Neural cell (in vitro differentiated cells): ENCODE results near the gene GALNT13. TPM values are rescaled to one million over a fixed set of nuclear protein-coding genes. Genes with fewer than 3 reads are reported as not detected.

Experiments
- H2AFZ ChIP-seq: fragments of 200-600, 300-800 bp; sonication (generic), shearing (Covaris generic); 2 replicates; pipeline ENCODE4 v1.6.0; 2014; ENCODE audit warnings: low read depth, mild to moderate bottlenecking, antibody characterized with exemption, low read length, moderate library complexity
- H3F3A ChIP-seq: fragments of 200-600 bp; shearing (Covaris generic); 2 replicates; pipeline ENCODE4 v1.6.1; 2016; ENCODE audit warnings: mild to moderate bottlenecking, moderate library complexity, mixed read lengths, antibody characterized with exemption, low read length; ENCODE audit not compliant: insufficient read depth, poor library complexity, severe bottlenecking
- H3K27ac ChIP-seq: fragments of 200-600, 300-800 bp; sonication (generic), shearing (Covaris generic); 2 replicates; pipeline ENCODE4 v1.5.1; 2014; ENCODE audit warnings: mild to moderate bottlenecking, low read length, moderate library complexity
- H3K27me3 ChIP-seq: fragments of 300-800, 200-600 bp; sonication (generic), shearing (Covaris generic); 2 replicates; pipeline ENCODE4 v1.6.0; 2014; ENCODE audit warnings: mild to moderate bottlenecking, low read depth, low read length, moderate library complexity; ENCODE audit not compliant: insufficient read depth
- H3K36me3 ChIP-seq: fragments of 300-800, 200-600 bp; sonication (generic), shearing (Covaris generic); 2 replicates; pipeline ENCODE4 v1.5.1; 2014; ENCODE audit warnings: mild to moderate bottlenecking, antibody characterized with exemption, low read length, moderate library complexity; ENCODE audit not compliant: insufficient read depth
- H3K4me2 ChIP-seq: fragments of 300-800, 200-600 bp; sonication (generic), shearing (Covaris generic); 2 replicates; pipeline ENCODE4 v1.6.0; 2014; ENCODE audit warnings: mild to moderate bottlenecking, low read length
- H3K4me3 ChIP-seq: fragments of 300-800, 200-600 bp; sonication (generic), shearing (Covaris generic); 2 replicates; pipeline ENCODE4 v1.5.1; 2014; ENCODE audit warnings: mild to moderate bottlenecking, low read length, moderate library complexity
- H3K79me2 ChIP-seq: fragments of 200-600 bp; shearing (Covaris generic); replicated peaks from 2 replicates; pipeline ENCODE4 v1.6.0; 2014; ENCODE audit warnings: mild to moderate bottlenecking, low read length, moderate library complexity; ENCODE audit not compliant: insufficient read depth
- H3K9ac ChIP-seq: fragments of 300-800, 200-600 bp; sonication (generic), shearing (Covaris generic); 2 replicates; pipeline ENCODE4 v1.6.1; 2016; ENCODE audit warnings: mild to moderate bottlenecking, low read length, mixed read lengths
- H3K9me2 ChIP-seq: fragments of 200-600 bp; shearing (Covaris generic); 2 replicates; pipeline ENCODE4 v1.6.1; 2016; ENCODE audit warnings: mild to moderate bottlenecking, low read length, mixed read lengths; ENCODE audit not compliant: insufficient read depth
- H3K9me3 ChIP-seq: fragments of 200-600, 300-800 bp; sonication (generic), shearing (Covaris generic); 2 replicates; pipeline ENCODE4 v1.6.1; 2016; ENCODE audit warnings: mild to moderate bottlenecking, mixed run types, low read length, moderate library complexity, mixed read lengths
- H4K20me1 ChIP-seq: fragments of 200-600 bp; shearing (Covaris generic); 2 replicates; pipeline ENCODE4 v1.6.1; 2016; ENCODE audit warnings: mild to moderate bottlenecking, mixed run types; ENCODE audit not compliant: insufficient read depth
- EP300 ChIP-seq: fragments of 450-650 bp; conservative IDR thresholded peaks from 2 replicates; pipeline ENCODE4 v1.6.1; 2014; ENCODE audit warnings: antibody characterized with exemption, mild to moderate bottlenecking, moderate library complexity; ENCODE audit not compliant: poor library complexity, severe bottlenecking
- EZH2 ChIP-seq: fragments of 200-600, 300-800 bp; shearing (Covaris generic), sonication (generic); IDR thresholded peaks from 2 replicates; pipeline ENCODE4 v1.6.1; 2014; ENCODE audit warnings: antibody characterized with exemption, low read length, borderline replicate concordance, mild to moderate bottlenecking; ENCODE audit not compliant: insufficient read depth, poor library complexity, severe bottlenecking
- MXI1 ChIP-seq: fragments of 450-650 bp; conservative IDR thresholded peaks from 2 replicates; pipeline ENCODE4 v1.6.1; 2014; ENCODE audit warnings: antibody characterized with exemption, mild to moderate bottlenecking; ENCODE audit not compliant: poor library complexity, severe bottlenecking
- POLR2AphosphoS5 ChIP-seq: IDR thresholded peaks from 2 replicates; pipeline ENCODE4 v1.6.1; 2012
- RAD21 ChIP-seq: fragments of 450-650 bp; conservative IDR thresholded peaks from 2 replicates; pipeline ENCODE4 v1.6.1; 2014; ENCODE audit warnings: antibody characterized with exemption, mild to moderate bottlenecking, moderate library complexity
- SMC3 ChIP-seq: fragments of 450-650 bp; conservative IDR thresholded peaks from 2 replicates; pipeline ENCODE4 v1.6.1; 2014; ENCODE audit warnings: antibody characterized with exemption, mild to moderate bottlenecking, moderate library complexity; ENCODE audit not compliant: poor library complexity
- TAF1 ChIP-seq: IDR thresholded peaks from 2 replicates; pipeline ENCODE4 v1.6.1; 2012; ENCODE audit warnings: low read depth
- polyA plus RNA-seq: library from polyadenylated mRNA; depleted of rRNA; stranded (reverse); fragments of >200 nt; gene quantifications from 2 replicates; pipeline ENCODE4 v1.2.3, GENCODE V29; 2014
- TF ChIP-seq, protein P1 (sequence below): fragments of 450-650 bp; IDR thresholded peaks from 2 replicates; pipeline ENCODE4 v1.5.1; 2014; ENCODE audit warnings: antibody characterized with exemption, mild to moderate bottlenecking, moderate library complexity; ENCODE audit not compliant: poor library complexity, severe bottlenecking
- TF ChIP-seq, protein P2 (sequence below): IDR thresholded peaks from 2 replicates; pipeline ENCODE4 v1.6.1; 2012; ENCODE audit warnings: borderline replicate concordance

Gene GALNT13
- polyA plus RNA-seq, 1 donor from 2014 or later, result 12.4 TPM

DNA sequence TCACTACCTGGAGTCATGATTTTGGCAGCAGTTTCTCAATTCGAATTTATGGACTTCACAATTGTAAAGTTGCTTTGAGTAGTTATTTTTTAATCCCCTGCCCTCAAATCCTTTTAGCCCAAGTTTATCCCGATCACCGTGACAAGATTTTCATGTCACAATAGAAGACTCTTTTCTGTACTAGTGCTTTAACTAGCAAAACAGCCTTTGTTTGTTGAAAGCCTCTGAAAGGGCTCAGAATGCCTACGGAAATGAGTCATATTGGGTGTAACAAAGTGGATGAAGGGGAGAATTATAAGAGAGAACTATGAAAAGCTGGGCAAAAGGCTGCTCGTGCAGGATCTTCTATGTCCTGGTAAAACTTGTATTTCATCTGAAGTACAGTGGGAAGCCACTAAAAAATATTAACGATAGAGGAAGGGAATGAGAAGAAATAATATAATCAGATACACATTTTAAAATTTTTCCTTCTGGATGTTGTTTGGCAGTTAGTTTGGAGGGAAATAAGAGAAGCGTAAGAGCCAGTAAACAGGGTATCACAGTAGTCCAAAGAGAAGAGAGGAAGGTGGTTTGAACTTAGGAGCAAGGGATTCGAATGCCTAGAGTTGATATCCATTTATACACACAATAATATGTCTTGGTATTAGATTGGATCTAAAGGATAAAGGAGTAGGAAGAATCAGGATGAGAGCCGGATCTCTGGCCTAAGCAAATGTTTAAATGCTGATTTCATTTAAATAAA lies 114.9 kb downstream of the GALNT13 start:
- H3F3A ChIP-seq, result peaks cover 4% of the 10 kb centered on the region
- no peak overlapping the region for H3K9ac ChIP-seq
- no peak overlapping the region for H2AFZ ChIP-seq
- H3K27me3 ChIP-seq, result no peaks in the 10 kb centered on the region
- H3K9me2 ChIP-seq, result no peaks in the 10 kb centered on the region
- H3K79me2 ChIP-seq, result no peaks in the 10 kb centered on the region
- H3K36me3 ChIP-seq, result no peaks in the 10 kb centered on the region
- no peaks in the 10 kb centered on the region for H3K9me3 ChIP-seq
- H4K20me1 ChIP-seq, result no peaks in the 10 kb centered on the region
- no peak overlapping the region for H3K4me2 ChIP-seq
- no peak overlapping the region for H3K4me3 ChIP-seq
- H3K27ac ChIP-seq, result no peak overlapping the region
- TF ChIP-seq POLR2AphosphoS5 (no peak), EZH2 (no peak), RAD21 (no peak), SMC3 (no peak), TAF1 (no peak), MXI1 (no peak)
- TF ChIP-seq, protein P1, sequence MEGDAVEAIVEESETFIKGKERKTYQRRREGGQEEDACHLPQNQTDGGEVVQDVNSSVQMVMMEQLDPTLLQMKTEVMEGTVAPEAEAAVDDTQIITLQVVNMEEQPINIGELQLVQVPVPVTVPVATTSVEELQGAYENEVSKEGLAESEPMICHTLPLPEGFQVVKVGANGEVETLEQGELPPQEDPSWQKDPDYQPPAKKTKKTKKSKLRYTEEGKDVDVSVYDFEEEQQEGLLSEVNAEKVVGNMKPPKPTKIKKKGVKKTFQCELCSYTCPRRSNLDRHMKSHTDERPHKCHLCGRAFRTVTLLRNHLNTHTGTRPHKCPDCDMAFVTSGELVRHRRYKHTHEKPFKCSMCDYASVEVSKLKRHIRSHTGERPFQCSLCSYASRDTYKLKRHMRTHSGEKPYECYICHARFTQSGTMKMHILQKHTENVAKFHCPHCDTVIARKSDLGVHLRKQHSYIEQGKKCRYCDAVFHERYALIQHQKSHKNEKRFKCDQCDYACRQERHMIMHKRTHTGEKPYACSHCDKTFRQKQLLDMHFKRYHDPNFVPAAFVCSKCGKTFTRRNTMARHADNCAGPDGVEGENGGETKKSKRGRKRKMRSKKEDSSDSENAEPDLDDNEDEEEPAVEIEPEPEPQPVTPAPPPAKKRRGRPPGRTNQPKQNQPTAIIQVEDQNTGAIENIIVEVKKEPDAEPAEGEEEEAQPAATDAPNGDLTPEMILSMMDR, result no peak

DNA sequence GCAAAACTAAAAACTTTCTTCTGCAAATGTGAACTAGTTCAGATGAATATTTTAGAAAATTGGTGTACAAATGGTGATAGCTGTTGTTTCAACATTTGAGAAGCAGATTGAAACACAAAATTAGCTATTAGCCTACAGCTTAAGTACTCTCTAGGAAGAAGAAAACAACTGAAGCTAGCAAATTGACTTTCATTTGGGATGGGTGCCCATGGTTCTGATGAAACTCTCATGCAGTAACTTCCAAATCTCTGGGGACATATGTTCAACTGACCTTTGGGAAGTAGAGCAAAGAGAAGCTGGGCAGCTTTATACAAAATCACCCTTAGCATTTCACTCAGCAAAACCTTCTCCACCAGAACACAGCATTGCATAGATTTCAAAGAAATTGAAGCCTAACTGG lies 119.0 kb downstream of the GALNT13 start:
- Histone ChIP-seq H3F3A (no peaks in the 10 kb centered on the region), H3K79me2 (no peaks in the 10 kb centered on the region), H3K9ac (no peak overlapping the region), H3K27me3 (no peaks in the 10 kb centered on the region), H3K36me3 (no peaks in the 10 kb centered on the region), H3K4me2 (no peak overlapping the region), H3K27ac (no peak overlapping the region), H2AFZ (no peak overlapping the region), H3K9me3 (no peaks in the 10 kb centered on the region), H3K9me2 (no peaks in the 10 kb centered on the region), H4K20me1 (no peaks in the 10 kb centered on the region), H3K4me3 (no peak overlapping the region)
- TF ChIP-seq EP300 (no peak), MXI1 (no peak), SMC3 (no peak), TAF1 (no peak), POLR2AphosphoS5 (no peak)

DNA sequence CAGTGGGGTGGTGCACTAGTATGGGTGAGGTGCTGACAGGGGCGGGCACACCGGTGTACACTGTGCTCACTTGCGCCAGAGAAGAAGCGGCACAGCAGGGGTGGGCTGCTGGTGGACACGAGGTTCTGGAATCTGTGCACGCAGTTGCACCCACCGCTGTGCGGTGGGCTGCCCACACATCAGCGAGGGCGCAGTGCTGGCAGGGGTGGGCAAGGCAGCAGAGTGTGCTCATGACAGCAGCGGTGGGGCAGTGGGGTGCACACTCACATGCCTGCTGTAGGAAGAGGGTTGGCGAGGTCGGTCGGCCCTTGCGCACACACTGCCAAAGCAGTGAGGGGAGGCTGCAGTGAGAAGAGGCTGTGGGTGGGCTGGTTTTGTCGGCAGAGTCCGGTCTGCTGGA lies 141.8 kb downstream of the GALNT13 start:
- Histone ChIP-seq H3K9ac (no peak overlapping the region), H4K20me1 (no peaks in the 10 kb centered on the region), H3K27me3 (no peaks in the 10 kb centered on the region), H3F3A (no peaks in the 10 kb centered on the region), H3K9me3 (no peaks in the 10 kb centered on the region), H3K4me2 (no peak overlapping the region), H3K9me2 (no peaks in the 10 kb centered on the region), H3K79me2 (no peaks in the 10 kb centered on the region), H3K4me3 (no peak overlapping the region), H3K27ac (no peak overlapping the region), H2AFZ (no peak overlapping the region), H3K36me3 (no peaks in the 10 kb centered on the region)
- TF ChIP-seq, protein P1, result no peak
- no peak for TF ChIP-seq MXI1
- TF ChIP-seq EP300, result no peak
- no peak for TF ChIP-seq TAF1
- TF ChIP-seq POLR2AphosphoS5, result no peak
- TF ChIP-seq RAD21, result no peak
- TF ChIP-seq, protein P2, sequence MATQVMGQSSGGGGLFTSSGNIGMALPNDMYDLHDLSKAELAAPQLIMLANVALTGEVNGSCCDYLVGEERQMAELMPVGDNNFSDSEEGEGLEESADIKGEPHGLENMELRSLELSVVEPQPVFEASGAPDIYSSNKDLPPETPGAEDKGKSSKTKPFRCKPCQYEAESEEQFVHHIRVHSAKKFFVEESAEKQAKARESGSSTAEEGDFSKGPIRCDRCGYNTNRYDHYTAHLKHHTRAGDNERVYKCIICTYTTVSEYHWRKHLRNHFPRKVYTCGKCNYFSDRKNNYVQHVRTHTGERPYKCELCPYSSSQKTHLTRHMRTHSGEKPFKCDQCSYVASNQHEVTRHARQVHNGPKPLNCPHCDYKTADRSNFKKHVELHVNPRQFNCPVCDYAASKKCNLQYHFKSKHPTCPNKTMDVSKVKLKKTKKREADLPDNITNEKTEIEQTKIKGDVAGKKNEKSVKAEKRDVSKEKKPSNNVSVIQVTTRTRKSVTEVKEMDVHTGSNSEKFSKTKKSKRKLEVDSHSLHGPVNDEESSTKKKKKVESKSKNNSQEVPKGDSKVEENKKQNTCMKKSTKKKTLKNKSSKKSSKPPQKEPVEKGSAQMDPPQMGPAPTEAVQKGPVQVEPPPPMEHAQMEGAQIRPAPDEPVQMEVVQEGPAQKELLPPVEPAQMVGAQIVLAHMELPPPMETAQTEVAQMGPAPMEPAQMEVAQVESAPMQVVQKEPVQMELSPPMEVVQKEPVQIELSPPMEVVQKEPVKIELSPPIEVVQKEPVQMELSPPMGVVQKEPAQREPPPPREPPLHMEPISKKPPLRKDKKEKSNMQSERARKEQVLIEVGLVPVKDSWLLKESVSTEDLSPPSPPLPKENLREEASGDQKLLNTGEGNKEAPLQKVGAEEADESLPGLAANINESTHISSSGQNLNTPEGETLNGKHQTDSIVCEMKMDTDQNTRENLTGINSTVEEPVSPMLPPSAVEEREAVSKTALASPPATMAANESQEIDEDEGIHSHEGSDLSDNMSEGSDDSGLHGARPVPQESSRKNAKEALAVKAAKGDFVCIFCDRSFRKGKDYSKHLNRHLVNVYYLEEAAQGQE, result no peak
- TF ChIP-seq SMC3, result no peak
- TF ChIP-seq EZH2, result no peak
